ENCODE results near the gene ADGRV1.
A peak's percentile ranks its signal among the peaks of the same experiment; 100 is the strongest.
"Not testable (repeated sequence)": the region's sequence is repeated elsewhere in the genome, so short reads cannot be mapped to it uniquely, and the experiment has no call there.

The ADGRV1 gene

DNA sequence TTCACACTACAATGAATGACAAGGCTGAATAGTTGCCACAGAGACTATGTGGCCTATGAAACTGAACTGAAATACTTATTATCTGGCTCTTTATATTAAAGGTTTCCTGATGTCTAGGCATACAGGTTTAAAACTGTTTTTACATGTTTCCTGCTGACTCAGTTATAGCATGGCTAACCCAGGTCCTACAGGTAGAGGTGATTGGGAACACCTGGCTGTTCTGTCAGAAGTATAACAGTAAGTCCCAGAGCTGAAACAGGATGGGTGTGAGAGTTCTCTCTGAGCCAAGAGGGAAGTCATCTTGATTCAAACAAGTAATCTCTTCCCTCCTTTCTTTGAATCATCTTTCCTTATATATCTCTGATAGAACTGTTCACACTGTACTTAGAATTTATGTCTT lies 4.9 kb upstream of the ADGRV1 start:
- DNase-seq, result no peak

GRCh38 chr5:90554358-90555006 lies 4.1 kb upstream of the ADGRV1 start:
- DNase-seq, result no peak

DNA sequence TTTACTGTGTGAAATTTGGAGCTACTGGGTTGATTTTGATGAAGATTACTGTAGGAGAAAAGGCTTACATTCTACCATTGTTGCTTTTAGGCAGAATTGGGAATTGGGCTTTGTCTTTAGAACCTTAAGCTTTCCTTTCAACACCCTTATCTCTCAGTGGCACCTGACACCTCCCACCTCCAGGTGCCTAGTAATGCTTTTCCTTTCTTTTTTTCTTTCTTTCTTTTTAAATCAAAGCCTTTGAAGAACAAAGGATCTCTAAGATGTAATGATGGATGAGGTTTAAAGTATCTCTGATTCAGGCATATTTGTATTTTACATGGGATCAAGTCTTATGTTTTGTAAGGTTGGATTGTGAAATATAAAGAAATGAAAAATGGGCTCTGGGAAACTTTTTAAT lies 2.9 kb upstream of the ADGRV1 start:
- DNase-seq, result no peak

- no peak for DNase-seq
These were observed 1.2 kb upstream of the ADGRV1 start for GRCh38 chr5:90557391-90557790.

DNA sequence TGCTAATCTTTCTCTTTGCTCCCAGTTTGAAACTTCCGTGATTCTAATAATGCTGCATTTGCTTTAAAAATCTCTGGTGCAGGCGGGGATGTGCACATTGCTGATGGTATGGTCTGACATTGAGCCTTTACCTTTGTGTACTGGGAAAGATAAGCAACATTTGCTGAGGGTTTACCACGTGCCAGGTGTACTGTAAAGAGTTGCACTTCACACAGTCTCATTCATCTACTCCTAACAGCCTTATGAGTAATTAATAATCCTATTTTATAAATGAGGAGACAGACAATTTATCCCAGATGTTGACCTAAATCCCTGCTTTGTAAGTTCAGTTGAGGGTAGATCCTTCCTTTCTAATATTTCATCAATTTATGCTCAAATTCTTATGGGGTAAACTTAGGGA lies 726 bp upstream of the ADGRV1 start:
- no peak for DNase-seq

GRCh38 chr5:90560771-90561170 lies 2.2 kb downstream of the ADGRV1 start:
- DNase-seq, result no peak

GRCh38 chr5:90561766-90562165 lies 3.2 kb downstream of the ADGRV1 start:
- DNase-seq, result no peak

- DNase-seq, result no peak
These were observed 3.7 kb downstream of the ADGRV1 start for GRCh38 chr5:90562341-90562740.

GRCh38 chr5:90563108-90563507 lies 4.5 kb downstream of the ADGRV1 start:
- DNase-seq, result peak; percentile 24

DNA sequence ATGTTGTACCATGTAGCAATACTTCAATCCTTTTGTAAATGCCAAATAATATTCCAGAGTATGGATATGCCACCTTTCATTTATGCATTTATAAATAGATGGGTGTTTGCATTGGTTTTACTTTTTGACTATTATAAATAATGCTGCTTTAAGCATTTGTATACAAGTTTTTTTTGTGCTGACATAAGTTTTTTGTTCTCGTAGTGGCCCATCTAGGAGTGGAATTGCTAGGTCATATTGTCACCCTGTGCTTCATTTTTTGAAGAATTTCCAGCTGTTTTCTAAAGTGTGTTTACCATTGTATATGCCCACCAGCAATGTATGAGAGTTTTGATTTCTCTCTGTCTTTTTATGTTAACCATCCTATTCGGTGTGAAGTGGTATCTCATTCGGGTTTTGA lies 6.9 kb downstream of the ADGRV1 start:
- DNase-seq, result no peak

DNA sequence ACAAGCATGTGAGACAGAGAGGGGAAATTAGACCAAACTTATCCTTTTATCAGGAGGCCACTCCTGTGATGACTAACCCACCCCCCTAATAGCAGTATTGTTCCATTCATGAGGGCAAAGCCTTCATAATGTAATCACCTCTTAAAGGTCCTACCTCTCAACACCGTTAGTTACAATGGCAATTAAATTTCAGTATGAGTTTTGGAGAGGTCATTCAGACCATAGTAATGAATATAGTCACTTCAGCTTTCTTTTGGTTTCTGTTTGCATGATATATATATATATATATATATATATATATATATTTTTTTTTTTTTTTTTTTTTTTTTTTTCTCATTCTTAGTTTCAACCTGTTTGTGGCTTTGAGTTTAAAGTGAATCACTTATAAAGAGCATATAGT lies 10.5 kb downstream of the ADGRV1 start:
- no peak for DNase-seq

DNA sequence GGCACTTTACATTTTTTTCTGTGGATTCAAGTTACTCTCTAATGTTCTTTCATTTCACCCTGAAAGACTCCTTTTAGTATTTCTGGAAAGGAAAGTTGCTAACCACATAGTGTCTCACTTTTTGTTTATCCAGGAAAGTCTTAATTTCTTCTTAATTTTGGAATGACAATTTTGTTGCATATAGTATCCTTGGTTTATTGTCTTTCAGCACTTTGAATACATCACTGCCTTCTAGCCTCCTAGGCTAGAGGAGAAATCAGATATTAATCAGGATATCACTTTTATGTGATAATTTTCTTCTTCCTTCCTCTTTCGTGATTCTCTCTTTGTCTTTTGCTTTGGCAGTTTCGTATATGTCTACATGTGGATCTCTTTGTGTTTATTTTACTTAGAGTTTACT lies 11.4 kb downstream of the ADGRV1 start:
- DNase-seq, result no peak

GRCh38 chr5:90571147-90571773 lies 12.7 kb downstream of the ADGRV1 start:
- no peak for DNase-seq

- no peak for DNase-seq
These were observed 17.1 kb downstream of the ADGRV1 start for GRCh38 chr5:90575712-90576111.

DNA sequence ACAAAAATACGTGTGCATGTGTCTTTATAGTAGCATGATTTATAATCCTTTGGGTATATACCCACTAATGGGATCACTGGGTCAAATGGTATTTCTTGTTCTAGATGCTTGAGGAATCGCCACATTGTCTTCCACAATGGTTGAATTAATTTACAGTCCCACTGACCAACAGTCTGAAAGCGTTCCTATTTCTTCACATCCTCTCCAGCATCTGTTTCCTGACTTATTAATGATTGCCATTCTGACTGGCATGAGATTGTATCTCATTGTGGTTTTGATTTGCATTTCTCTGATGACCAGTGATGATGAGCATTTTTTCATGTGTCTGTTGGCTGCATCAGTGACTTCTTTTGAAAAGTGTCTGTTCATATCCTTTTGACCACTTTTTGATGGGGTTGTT lies 18.0 kb downstream of the ADGRV1 start:
- not testable (repeated sequence) for DNase-seq

- not testable (repeated sequence) for DNase-seq
These were observed 21.3 kb downstream of the ADGRV1 start for GRCh38 chr5:90579905-90580304.

GRCh38 chr5:90581956-90582355 lies 23.4 kb downstream of the ADGRV1 start:
- DNase-seq, result no peak

DNA sequence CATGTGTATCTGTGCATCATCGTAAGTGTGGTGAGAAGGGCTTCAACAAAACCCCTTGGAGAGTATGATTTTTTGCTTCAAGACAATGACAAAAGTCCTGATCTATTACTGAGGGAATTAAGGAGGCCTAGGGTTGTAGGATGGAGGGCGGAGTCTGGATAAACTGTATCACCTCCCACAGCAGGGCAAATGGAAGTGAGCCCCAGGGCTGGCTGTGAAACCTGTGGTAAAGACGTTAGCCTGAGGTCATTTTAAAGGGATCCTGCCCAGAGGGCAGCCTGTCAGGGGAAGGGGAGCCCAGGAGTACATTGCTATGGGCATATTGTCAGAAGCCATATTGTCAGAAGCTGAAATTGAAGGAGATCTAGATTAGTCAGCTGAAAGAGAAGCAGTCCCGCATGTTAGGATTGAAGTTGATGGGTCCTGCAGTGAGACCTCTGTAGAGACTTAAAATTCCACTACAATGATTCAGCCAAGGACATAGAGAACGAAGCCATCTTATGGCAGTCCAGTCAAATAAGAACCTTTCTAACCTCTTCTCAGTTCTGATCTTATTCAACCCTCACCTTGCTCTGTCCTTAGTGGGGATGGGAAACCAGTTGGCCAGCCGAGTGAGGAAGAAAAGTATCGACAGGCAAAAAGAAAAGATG lies 26.9 kb downstream of the ADGRV1 start:
- DNase-seq, result no peak

DNA sequence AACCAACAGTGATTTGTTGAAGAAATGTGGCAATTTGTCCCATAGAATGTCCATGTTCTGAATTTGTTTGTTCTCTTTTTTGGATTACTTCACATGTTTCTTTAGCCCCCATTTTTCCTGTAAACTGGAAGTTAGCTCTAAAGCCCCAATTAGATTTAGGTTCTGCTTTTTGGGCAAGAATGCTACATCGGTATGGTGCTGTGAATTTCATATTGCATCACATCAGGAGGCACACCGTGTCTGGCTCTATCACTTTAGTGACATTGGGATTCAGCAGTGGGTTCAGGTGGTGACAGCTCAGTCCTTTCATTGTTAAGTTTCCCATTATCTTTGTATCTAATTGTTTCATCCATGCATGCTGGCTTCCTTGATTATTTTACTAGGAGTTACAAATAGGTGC lies 27.9 kb downstream of the ADGRV1 start:
- DNase-seq, result no peak

DNA sequence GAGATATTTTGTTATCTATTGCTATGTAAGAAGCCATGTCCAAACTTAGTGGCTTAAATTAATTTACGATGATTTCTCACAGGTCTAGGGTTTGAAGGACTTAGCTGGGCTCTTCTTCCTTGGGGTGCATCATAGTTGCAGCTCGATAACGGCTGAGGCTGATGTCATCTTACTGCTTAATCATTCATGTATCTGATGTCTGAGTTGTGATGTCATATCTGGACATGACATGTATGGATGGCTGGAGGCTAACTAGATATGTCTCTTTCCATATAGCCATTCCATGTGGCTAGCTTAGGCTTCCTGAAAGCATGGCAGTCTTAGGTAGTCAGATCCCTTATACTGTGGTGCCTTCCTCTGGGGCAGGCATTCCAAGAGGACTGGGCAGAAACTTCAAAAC lies 31.6 kb downstream of the ADGRV1 start:
- DNase-seq, result no peak

DNA sequence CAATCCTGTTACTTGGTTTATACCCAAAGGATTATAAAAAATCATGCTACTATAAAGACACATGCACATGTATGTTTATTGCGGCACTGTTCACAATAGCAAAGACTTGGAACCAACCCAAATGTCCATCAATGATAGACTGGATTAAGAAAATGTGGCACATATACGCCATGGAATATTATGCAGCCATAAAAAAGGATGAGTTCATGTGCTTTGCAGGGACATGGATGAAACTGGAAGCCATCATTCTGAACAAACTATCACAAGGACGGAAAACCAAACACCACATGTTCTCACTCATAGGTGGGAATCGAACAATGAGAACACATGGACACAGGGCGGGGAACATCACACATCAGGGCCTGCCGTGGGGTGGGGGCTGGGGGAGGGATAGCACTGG lies 34.5 kb downstream of the ADGRV1 start:
- not testable (repeated sequence) for DNase-seq

DNA sequence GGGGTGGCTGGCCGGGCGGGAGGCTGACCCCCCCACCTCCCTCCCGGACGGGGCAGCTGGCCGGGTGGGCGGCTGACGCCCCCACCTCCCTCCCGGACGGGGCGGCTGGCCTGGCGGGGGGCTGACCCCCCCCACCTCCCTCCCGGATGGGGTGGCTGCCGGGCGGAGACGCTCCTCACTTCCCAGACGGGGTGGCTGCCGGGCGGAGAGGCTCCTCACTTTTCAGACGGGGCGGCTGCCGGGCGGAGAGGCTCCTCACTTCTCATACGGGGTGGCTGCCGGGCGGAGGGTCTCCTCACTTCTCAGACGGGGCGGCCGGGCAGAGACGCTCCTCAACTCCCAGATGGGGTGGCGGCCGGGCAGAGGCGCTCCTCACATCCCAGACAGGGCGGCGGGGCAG lies 37.2 kb downstream of the ADGRV1 start:
- not testable (repeated sequence) for DNase-seq

DNA sequence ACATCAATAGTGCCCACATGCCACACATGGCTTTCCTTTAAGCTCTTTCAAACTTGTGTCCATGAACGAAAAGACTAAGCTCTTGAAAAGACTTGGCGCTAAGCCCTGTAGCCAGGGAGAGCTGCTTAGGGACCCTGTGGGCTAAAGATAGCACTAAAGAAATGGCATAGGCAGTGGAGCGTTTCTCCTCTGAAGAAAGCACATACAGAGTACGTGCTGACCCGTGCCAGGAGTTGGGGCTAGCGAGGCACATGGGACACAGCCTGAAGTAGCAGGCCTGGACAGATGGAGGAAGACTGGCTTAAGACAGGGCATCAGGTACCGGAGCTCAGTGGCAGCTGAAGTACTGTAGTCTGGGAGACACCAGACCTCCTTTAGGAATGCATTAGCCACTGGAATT lies 39.7 kb downstream of the ADGRV1 start:
- DNase-seq, result no peak

DNA sequence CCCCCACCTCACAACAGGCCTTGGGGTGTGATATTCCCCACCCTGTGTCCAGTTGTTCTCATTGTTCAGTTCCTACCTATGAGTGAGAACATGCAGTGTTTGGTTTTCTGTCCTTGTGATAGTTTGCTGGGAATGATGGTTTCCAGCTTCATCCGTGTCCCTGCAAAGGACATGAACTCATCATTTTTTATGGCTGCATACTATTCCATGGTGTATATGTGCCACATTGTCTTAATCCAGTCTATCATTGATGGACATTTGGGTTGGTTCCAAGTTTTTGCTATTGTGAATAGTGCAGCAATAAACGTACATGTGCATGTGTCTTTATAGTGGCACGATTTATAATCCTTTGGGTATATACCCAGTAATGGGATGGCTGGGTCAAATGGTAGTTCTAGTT lies 41.7 kb downstream of the ADGRV1 start:
- DNase-seq, result not testable (repeated sequence)

DNA sequence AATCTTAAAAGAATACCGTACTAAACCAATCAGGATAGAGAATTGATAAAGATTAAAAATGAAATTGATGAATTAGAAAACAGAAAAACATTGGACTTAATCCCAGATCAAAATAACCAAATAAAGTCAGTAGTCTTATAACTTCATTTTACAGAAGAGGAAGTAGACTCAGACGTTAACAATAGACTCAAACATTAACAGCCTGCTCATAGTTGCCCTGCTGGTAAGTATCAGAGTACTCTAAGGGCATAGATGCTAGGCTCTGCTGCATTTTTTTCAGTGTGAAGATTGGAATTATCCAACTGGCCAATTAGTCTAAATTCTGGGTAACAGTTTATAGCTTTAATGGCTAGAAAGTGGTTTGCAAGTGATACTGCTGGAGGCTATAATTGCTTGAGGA lies 42.9 kb downstream of the ADGRV1 start:
- no peak for DNase-seq
